Stimulated activated CD4-positive, alpha-beta T cell treated with anti-CD3 and anti-CD28 coated beads, Interleukin-15, amount 100 ng/mL, for 1 hour (primary cell): ENCODE measurements around the gene ERFL.

Source experiments
- DNase-seq, 2 donors: peaks; one replicate each; pipeline ENCODE4 v3.0.0-alpha.2; 2020; ENCODE audit warnings: low read depth in 1 of 2, low spot score in 1 of 2

ERFL gene

GRCh38 chr19:41898235-41898634 lies 30.0 kb downstream of the ERFL start:
- DNase-seq = no peak

- no peak for DNase-seq
Measured at GRCh38 chr19:41897820-41898219, 30.4 kb downstream of the ERFL start.

DNA sequence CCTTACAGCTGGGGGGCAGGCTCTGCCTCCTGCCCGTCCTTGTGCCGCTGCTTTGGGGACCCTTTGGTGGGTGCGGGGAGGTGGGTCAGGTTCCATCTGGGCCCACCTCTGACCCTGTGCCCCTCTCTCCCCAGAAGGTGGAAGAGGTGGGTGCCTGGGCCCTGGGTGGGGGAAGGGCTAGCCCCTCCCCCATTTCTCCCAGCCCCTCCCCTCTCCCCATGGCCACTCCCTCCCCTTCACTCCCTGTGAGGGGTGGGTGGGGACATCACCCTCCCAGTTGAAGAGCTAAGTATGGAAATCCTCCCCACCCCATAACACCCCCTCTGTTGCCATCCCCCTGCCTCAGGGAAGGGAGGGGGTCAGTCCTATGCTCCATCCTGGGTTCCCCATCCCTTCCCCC lies 31.1 kb downstream of the ERFL start:
- no peak for DNase-seq

DNA sequence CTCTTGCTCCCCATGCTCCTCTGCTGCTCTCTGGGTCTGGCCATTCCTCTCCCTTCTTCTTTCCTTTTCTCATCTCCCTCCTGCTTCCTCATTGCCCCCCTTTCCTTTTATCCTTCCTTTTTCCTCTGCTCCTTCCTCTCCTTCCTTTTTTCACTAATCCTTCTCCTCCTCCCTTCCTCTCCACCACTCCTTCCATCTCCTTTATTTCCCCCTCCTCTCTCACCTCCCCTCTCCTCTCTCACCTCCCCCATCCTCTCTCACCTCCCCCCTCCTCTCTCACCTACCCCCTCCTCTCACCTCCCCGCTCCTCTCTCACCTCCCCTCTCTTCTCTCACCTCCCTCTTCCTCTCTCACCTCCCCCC lies 31.7 kb downstream of the ERFL start:
- no peak for DNase-seq

- DNase-seq = no peak
Measured at GRCh38 chr19:41895745-41896580, 32.3 kb downstream of the ERFL start.

DNA sequence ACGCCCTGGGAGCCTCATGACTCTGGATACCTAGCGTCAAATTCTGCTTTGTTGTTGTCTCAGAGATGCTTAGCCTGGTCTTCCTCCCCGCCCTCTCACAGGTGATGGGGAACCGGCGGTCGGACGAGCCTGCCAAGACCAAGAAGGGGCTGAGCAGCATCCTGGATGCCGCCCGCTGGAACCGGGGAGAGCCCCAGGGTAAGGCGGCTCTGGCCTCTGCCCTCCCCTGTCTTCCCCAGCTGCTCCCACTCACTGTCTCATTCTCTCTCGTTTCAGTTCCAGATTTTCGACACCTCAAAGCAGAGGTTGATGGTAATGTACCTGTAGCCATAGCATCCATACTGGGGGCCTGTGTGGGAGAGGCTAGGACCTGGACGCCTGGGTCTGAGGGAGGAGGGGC lies 33.9 kb downstream of the ERFL start:
- DNase-seq = no peak

- DNase-seq = no peak
Measured at GRCh38 chr19:41893899-41894298, 34.4 kb downstream of the ERFL start.

DNA sequence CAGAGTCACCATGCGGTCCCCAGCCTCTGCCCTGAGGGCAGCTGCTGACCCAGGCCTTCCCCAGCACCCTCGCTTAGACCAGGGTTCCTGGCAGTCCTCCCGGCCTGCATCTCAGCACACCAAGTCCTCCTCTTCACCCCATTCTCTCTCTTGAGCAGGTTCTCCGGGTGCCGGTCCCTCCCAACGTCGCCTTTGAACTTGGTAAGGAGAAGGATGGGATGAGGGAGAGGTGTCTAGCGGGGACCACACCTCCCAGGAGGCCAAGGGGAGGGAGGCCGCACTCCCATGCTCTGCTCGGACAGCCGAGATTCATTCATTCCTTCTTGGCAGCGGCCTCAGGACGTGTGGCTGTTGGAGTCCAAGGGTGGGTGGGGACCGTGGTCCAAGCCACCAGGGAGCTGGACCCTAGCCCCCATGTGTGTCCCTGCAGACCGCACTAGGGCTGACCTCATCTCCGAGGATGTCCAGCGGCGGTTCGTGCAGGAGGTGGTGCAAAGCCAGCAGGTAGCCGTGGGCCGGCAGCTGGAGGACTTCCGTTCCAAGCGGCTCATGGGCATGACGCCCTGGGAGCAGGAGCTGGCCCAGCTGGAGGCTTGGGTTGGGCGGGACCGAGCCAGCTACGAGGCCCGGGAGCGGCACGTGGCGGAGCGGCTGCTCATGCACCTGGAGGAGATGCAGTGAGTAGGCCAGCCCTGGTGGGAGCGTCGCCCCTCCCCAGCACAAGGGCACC lies 35.9 kb downstream of the ERFL start:
- DNase-seq = no peak

- no peak for DNase-seq
Measured at GRCh38 chr19:41890936-41891335, 37.3 kb downstream of the ERFL start.

GRCh38 chr19:41889896-41890295 lies 38.4 kb downstream of the ERFL start:
- DNase-seq = no peak

GRCh38 chr19:41888926-41889325 lies 39.3 kb downstream of the ERFL start:
- DNase-seq = no peak

GRCh38 chr19:41887711-41888382 lies 40.4 kb downstream of the ERFL start:
- DNase-seq = peak; percentile 71 to 78

DNA sequence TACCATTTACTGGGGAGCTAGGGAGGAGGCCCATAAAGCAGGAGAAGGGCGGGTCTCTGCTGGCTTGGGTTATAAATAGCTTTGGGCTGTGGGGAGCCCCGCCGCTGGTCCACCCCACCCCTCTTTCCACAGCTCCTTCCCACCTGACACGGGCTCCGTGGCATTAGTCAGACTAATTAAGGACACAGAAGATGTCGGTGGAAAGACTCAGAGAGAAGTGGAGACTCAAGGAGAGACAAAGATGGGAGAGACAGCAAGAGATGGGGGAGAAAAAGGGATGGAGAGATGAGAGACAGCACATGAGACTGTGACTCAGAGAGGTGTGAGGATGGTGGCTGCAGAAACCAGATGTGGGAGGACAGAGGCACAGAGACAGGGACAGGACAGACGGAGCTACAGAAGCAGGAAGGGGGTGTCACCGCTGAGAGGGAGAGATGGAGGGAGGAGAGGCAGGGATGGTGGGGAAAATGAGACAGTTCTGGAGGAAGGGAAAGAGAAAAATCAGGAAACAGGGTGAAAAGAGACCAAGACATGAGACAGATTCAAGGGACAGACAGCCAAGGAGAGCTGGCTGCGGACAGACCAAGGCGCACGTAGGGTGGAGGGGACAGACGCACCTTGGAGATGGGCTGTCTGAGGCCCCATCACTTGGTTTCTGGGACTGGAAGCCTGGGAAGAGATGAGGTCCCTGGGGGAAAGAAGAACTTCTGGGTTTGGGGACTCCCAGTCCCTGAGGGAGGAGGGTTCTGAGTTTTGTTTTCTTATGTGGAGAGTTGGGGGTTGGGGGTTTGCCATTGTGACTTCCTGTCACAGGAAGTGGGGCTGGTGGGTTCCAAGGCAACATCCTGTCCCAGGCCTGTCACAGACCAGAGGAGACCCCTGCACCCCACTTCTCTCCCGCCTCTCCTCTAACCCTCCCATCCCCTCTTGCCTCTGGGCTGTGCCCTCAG lies 41.2 kb downstream of the ERFL start:
- DNase-seq = peak in 1 of 2 donors; percentile 48

- peak; percentile 80 to 82 for DNase-seq
Measured at GRCh38 chr19:41883821-41884733, 44.2 kb downstream of the ERFL start.

GRCh38 chr19:41883463-41883820 lies 44.8 kb downstream of the ERFL start:
- no peak for DNase-seq

GRCh38 chr19:41882568-41883462 lies 45.4 kb downstream of the ERFL start, which contains the start of gene ARHGEF1:
ARHGEF1 (plus strand) TSS chr19:41883184; CDS start chr19:41888083, 4,899 bp downstream.
- peak in 1 of 2 donors; percentile 26 for DNase-seq

DNA sequence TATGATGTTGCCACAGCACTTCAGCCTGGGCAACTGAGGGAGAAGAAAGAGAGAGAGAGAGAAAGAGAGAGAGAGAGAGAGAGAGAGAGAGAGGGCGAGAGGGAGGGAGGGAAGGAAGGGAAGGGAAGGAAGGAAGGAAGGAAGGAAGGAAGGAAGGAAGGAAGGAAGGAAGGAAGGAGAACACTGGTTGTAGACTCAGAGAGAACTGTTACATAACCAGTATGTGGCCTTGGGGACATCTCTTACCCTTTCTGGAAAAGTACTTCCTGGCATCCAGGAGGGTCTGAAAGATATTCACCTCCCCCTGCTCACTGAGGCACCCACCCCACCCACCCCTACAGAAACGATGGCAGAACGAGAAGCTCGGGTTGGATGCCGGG lies 47.9 kb downstream of the ERFL start:
- DNase-seq = no peak

DNA sequence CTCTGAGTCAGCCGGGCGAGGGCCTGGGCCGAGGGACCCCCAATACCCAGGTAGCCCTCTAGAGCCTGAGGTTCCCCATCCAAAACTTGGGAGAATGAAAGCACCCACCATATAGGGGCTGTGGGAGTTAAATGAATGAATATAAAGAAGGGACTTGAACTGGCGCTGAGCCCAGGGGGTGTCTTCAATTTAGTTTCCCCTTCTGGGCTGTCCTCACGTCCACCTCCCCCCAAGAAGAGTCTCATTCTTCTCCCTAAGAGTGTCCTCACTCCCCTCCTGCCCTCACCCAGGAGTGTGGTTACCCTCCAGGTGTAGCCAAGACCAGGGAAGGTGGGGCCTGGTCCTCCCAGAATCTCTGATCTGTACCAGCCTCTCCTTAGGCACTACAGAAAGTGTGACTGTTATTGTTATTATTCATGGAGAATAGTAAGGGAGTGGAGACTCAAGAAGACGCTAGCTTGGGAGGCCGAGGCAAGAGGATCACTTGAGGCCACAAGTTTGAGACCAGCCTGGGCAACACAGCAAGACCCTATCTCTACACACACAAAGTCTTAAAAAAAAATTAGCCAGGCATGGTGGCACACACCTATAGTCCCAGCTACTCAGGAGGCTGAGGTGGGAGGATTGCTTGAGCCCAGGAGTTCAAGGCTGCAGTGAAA lies 48.5 kb downstream of the ERFL start:
- no peak for DNase-seq
